Skeletal muscle cell (primary cell): Measurements from ENCODE around the gene CDR2.
"Not testable (repeated sequence)": the region's sequence is repeated elsewhere in the genome, so short reads cannot be mapped to it uniquely, and the experiment has no call there.

Experiments
- DNase-seq: peaks from one replicate; pipeline ENCODE4 v3.0.0-alpha.2; 2010; ENCODE audit warnings: low read depth
- H3K4me3 ChIP-seq: 2 replicates; pipeline ENCODE4 v1.5.1; 2011; ENCODE audit warnings: low read depth, mild to moderate bottlenecking, control low read depth, low read length, moderate library complexity

The CDR2 gene

GRCh38 chr16:22355487-22355908 is 18.9 kb downstream of the CDR2 start:
- DNase-seq: no peak

GRCh38 chr16:22353933-22354541 is 20.4 kb downstream of the CDR2 start:
- H3K4me3 ChIP-seq: no peak overlapping the region
- DNase-seq: no peak

More at GRCh38 chr16:22355487-22355908, 18.9 kb downstream of the CDR2 start:
- no peak overlapping the region for H3K4me3 ChIP-seq

- DNase-seq: peak; percentile 60
- no peak overlapping the region for H3K4me3 ChIP-seq
Observed at GRCh38 chr16:22353191-22353919, 21.1 kb downstream of the CDR2 start.

- no peak for DNase-seq
- no peak overlapping the region for H3K4me3 ChIP-seq
Observed at GRCh38 chr16:22352723-22353122, 21.7 kb downstream of the CDR2 start.

GRCh38 chr16:22352140-22352539 is 22.3 kb downstream of the CDR2 start:
- H3K4me3 ChIP-seq: no peak overlapping the region
- no peak for DNase-seq

GRCh38 chr16:22351017-22351416 is 23.4 kb downstream of the CDR2 start:
- DNase-seq, H3K4me3 ChIP-seq: not testable (repeated sequence)

- H3K4me3 ChIP-seq: no peak overlapping the region
- DNase-seq: no peak
Observed at GRCh38 chr16:22348291-22348690, 26.1 kb downstream of the CDR2 start.

GRCh38 chr16:22347100-22347820 is 27.2 kb downstream of the CDR2 start:
- no peak overlapping the region for H3K4me3 ChIP-seq
- no peak for DNase-seq

- DNase-seq: no peak
- H3K4me3 ChIP-seq: no peak overlapping the region
Observed at GRCh38 chr16:22346483-22346882, 27.9 kb downstream of the CDR2 start.

- no peak overlapping the region for H3K4me3 ChIP-seq
- DNase-seq: no peak
Observed at GRCh38 chr16:22342082-22342481, 32.3 kb downstream of the CDR2 start.

GRCh38 chr16:22340945-22341344 is 33.5 kb downstream of the CDR2 start:
- no peak overlapping the region for H3K4me3 ChIP-seq
- no peak for DNase-seq

GRCh38 chr16:22337849-22338635 is 36.4 kb downstream of the CDR2 start:
- no peak overlapping the region for H3K4me3 ChIP-seq
- DNase-seq: no peak

- no peak for DNase-seq
- no peak overlapping the region for H3K4me3 ChIP-seq
Observed at GRCh38 chr16:22337045-22337444, 37.4 kb downstream of the CDR2 start.

GRCh38 chr16:22336581-22336980 is 37.8 kb downstream of the CDR2 start:
- DNase-seq: no peak
- no peak overlapping the region for H3K4me3 ChIP-seq

GRCh38 chr16:22335668-22336246 is 38.7 kb downstream of the CDR2 start:
- DNase-seq: no peak
- no peak overlapping the region for H3K4me3 ChIP-seq

GRCh38 chr16:22333457-22333994 is 40.9 kb downstream of the CDR2 start:
- no peak overlapping the region for H3K4me3 ChIP-seq
- DNase-seq: no peak

- no peak for DNase-seq
- no peak overlapping the region for H3K4me3 ChIP-seq
Observed at GRCh38 chr16:22330326-22330725, 44.1 kb downstream of the CDR2 start.

GRCh38 chr16:22329199-22329695 is 45.2 kb downstream of the CDR2 start:
- DNase-seq: no peak
- H3K4me3 ChIP-seq: no peak overlapping the region

- no peak for DNase-seq
- no peak overlapping the region for H3K4me3 ChIP-seq
Observed at GRCh38 chr16:22328081-22328725, 46.2 kb downstream of the CDR2 start.
